Measurements from ENCODE around the gene PRKG1. TPM values are rescaled to one million over a fixed set of nuclear protein-coding genes. Genes with fewer than 3 reads are reported as not detected.
A peak's percentile ranks its signal among the peaks of the same experiment; 100 is the strongest.

PRKG1 gene
- polyA plus RNA-seq, 4 donors, result 0.45 to 7.4 (median 1.3) TPM

GRCh38 chr10:51072921-51073434 lies 1.3 kb upstream of the PRKG1 start:
- peak overlapping the region in 2 of 3 donors; percentile 58 to 84 for H3K27ac ChIP-seq (ENCODE audit: low read depth in 1 of 3, low read length in 2 of 3)
- no peak for FAIRE-seq
- 85% methylated on average over 5 of the region's 5 CpGs for WGBS, 3 donors
- DNase-seq, result no peak
- H3K9me3 ChIP-seq (ENCODE audit: control insufficient read depth in 2 of 2, insufficient read depth in 1 of 2, low read depth in 1 of 2, low read length in 1 of 2), result no peaks in the 10 kb centered on the region
- H3K4me1 ChIP-seq (ENCODE audit: control insufficient read depth in 3 of 3, insufficient read depth in 2 of 3, low read depth in 1 of 3, low read length in 2 of 3), result no peaks in the 10 kb centered on the region
- no peaks in the 10 kb centered on the region for H3K36me3 ChIP-seq (ENCODE audit: control insufficient read depth in 3 of 3, insufficient read depth in 2 of 3, low read depth in 1 of 3, low read length in 3 of 3)
- H3K4me3 ChIP-seq (ENCODE audit: low read depth in 1 of 3, low read length in 3 of 3), result peak overlapping the region in 1 of 3 donors; percentile 69
- peaks cover 0 to 33% (median 5%) of the 10 kb centered on the region in 3 donors for H3K27me3 ChIP-seq (ENCODE audit: control insufficient read depth in 3 of 3, insufficient read depth in 3 of 3, low read length in 3 of 3)

GRCh38 chr10:51073453-51074237 lies 642 bp upstream of the PRKG1 start:
- Histone ChIP-seq H3K27me3 (ENCODE audit: control insufficient read depth in 3 of 3, insufficient read depth in 3 of 3, low read length in 3 of 3) (peaks cover 0 to 33% (median 5%) of the 10 kb centered on the region in 3 donors), H3K9me3 (ENCODE audit: control insufficient read depth in 2 of 2, insufficient read depth in 1 of 2, low read depth in 1 of 2, low read length in 1 of 2) (no peaks in the 10 kb centered on the region), H3K4me3 (ENCODE audit: low read depth in 1 of 3, low read length in 3 of 3) (peak overlapping the region; percentile 38 to 69 (median 53)), H3K27ac (ENCODE audit: low read depth in 1 of 3, low read length in 2 of 3) (peak overlapping the region in 2 of 3 donors; percentile 58 to 84), H3K4me1 (ENCODE audit: control insufficient read depth in 3 of 3, insufficient read depth in 2 of 3, low read depth in 1 of 3, low read length in 2 of 3) (no peaks in the 10 kb centered on the region), H3K36me3 (ENCODE audit: control insufficient read depth in 3 of 3, insufficient read depth in 2 of 3, low read depth in 1 of 3, low read length in 3 of 3) (no peaks in the 10 kb centered on the region)
- WGBS, 3 donors, result 5 to 7% (median 5%) methylated on average over 49 to 50 of the region's 50 CpGs
- DNase-seq, result peak in 1 of 2 donors; percentile 37
- FAIRE-seq, result no peak

GRCh38 chr10:51075043-51075872 lies 971 bp downstream of the PRKG1 start:
- H3K27me3 ChIP-seq (ENCODE audit: control insufficient read depth in 3 of 3, insufficient read depth in 3 of 3, low read length in 3 of 3), result peaks cover 0 to 33% (median 5%) of the 10 kb centered on the region in 3 donors
- peak overlapping the region; percentile 51 to 69 (median 53) for H3K4me3 ChIP-seq (ENCODE audit: low read depth in 1 of 3, low read length in 3 of 3)
- H3K27ac ChIP-seq (ENCODE audit: low read depth in 1 of 3, low read length in 2 of 3), result peak overlapping the region in 2 of 3 donors; percentile 58 to 75
- FAIRE-seq (no peak), DNase-seq (no peak)
- H3K36me3 ChIP-seq (ENCODE audit: control insufficient read depth in 3 of 3, insufficient read depth in 2 of 3, low read depth in 1 of 3, low read length in 3 of 3), result no peaks in the 10 kb centered on the region
- no peaks in the 10 kb centered on the region for H3K4me1 ChIP-seq (ENCODE audit: control insufficient read depth in 3 of 3, insufficient read depth in 2 of 3, low read depth in 1 of 3, low read length in 2 of 3)
- H3K9me3 ChIP-seq (ENCODE audit: control insufficient read depth in 2 of 2, insufficient read depth in 1 of 2, low read depth in 1 of 2, low read length in 1 of 2), result no peaks in the 10 kb centered on the region
- WGBS, 3 donors, result 7 to 15% (median 11%) methylated on average over 18 of the region's 18 CpGs

GRCh38 chr10:51075873-51076229 lies 1.6 kb downstream of the PRKG1 start:
- 28 to 49% (median 44%) methylated on average over 6 of the region's 6 CpGs for WGBS, 3 donors
- Histone ChIP-seq H3K27me3 (ENCODE audit: control insufficient read depth in 3 of 3, insufficient read depth in 3 of 3, low read length in 3 of 3) (peaks cover 0 to 33% (median 5%) of the 10 kb centered on the region in 3 donors), H3K4me1 (ENCODE audit: control insufficient read depth in 3 of 3, insufficient read depth in 2 of 3, low read depth in 1 of 3, low read length in 2 of 3) (no peaks in the 10 kb centered on the region), H3K27ac (ENCODE audit: low read depth in 1 of 3, low read length in 2 of 3) (no peak overlapping the region), H3K9me3 (ENCODE audit: control insufficient read depth in 2 of 2, insufficient read depth in 1 of 2, low read depth in 1 of 2, low read length in 1 of 2) (no peaks in the 10 kb centered on the region), H3K36me3 (ENCODE audit: control insufficient read depth in 3 of 3, insufficient read depth in 2 of 3, low read depth in 1 of 3, low read length in 3 of 3) (no peaks in the 10 kb centered on the region), H3K4me3 (ENCODE audit: low read depth in 1 of 3, low read length in 3 of 3) (peak overlapping the region in 1 of 3 donors; percentile 69)
- no peak for DNase-seq
- no peak for FAIRE-seq

- no peak for DNase-seq
- Histone ChIP-seq H3K36me3 (ENCODE audit: control insufficient read depth in 3 of 3, insufficient read depth in 2 of 3, low read depth in 1 of 3, low read length in 3 of 3) (no peaks in the 10 kb centered on the region), H3K27me3 (ENCODE audit: control insufficient read depth in 3 of 3, insufficient read depth in 3 of 3, low read length in 3 of 3) (peaks cover 0 to 33% (median 5%) of the 10 kb centered on the region in 3 donors), H3K27ac (ENCODE audit: low read depth in 1 of 3, low read length in 2 of 3) (no peak overlapping the region), H3K4me1 (ENCODE audit: control insufficient read depth in 3 of 3, insufficient read depth in 2 of 3, low read depth in 1 of 3, low read length in 2 of 3) (no peaks in the 10 kb centered on the region), H3K9me3 (ENCODE audit: control insufficient read depth in 2 of 2, insufficient read depth in 1 of 2, low read depth in 1 of 2, low read length in 1 of 2) (no peaks in the 10 kb centered on the region), H3K4me3 (ENCODE audit: low read depth in 1 of 3, low read length in 3 of 3) (peak overlapping the region in 2 of 3 donors; percentile 18 to 69)
- FAIRE-seq, result no peak
- WGBS, 3 donors, result 55 to 75% (median 68%) methylated on average over 3 of the region's 3 CpGs
Measured at GRCh38 chr10:51076299-51076841, 2.1 kb downstream of the PRKG1 start.

- Histone ChIP-seq H3K9me3 (ENCODE audit: control insufficient read depth in 2 of 2, insufficient read depth in 1 of 2, low read depth in 1 of 2, low read length in 1 of 2) (no peaks in the 10 kb centered on the region), H3K4me1 (ENCODE audit: control insufficient read depth in 3 of 3, insufficient read depth in 2 of 3, low read depth in 1 of 3, low read length in 2 of 3) (no peaks in the 10 kb centered on the region), H3K27me3 (ENCODE audit: control insufficient read depth in 3 of 3, insufficient read depth in 3 of 3, low read length in 3 of 3) (peaks cover 0 to 31% (median 5%) of the 10 kb centered on the region in 3 donors), H3K36me3 (ENCODE audit: control insufficient read depth in 3 of 3, insufficient read depth in 2 of 3, low read depth in 1 of 3, low read length in 3 of 3) (no peaks in the 10 kb centered on the region), H3K4me3 (ENCODE audit: low read depth in 1 of 3, low read length in 3 of 3) (no peak overlapping the region), H3K27ac (ENCODE audit: low read depth in 1 of 3, low read length in 2 of 3) (no peak overlapping the region)
- DNase-seq (no peak), FAIRE-seq (no peak)
- 50 to 76% (median 65%) methylated on average over 3 of the region's 3 CpGs for WGBS, 3 donors
Measured at GRCh38 chr10:51077074-51077473, 2.8 kb downstream of the PRKG1 start.

GRCh38 chr10:51077507-51077906 lies 3.2 kb downstream of the PRKG1 start:
- H3K27me3 ChIP-seq (ENCODE audit: control insufficient read depth in 3 of 3, insufficient read depth in 3 of 3, low read length in 3 of 3), result peaks cover 0 to 31% (median 5%) of the 10 kb centered on the region in 3 donors
- no peaks in the 10 kb centered on the region for H3K9me3 ChIP-seq (ENCODE audit: control insufficient read depth in 2 of 2, insufficient read depth in 1 of 2, low read depth in 1 of 2, low read length in 1 of 2)
- no peak overlapping the region for H3K4me3 ChIP-seq (ENCODE audit: low read depth in 1 of 3, low read length in 3 of 3)
- DNase-seq, result no peak
- FAIRE-seq, result no peak
- H3K36me3 ChIP-seq (ENCODE audit: control insufficient read depth in 3 of 3, insufficient read depth in 2 of 3, low read depth in 1 of 3, low read length in 3 of 3), result no peaks in the 10 kb centered on the region
- no peaks in the 10 kb centered on the region for H3K4me1 ChIP-seq (ENCODE audit: control insufficient read depth in 3 of 3, insufficient read depth in 2 of 3, low read depth in 1 of 3, low read length in 2 of 3)
- no peak overlapping the region for H3K27ac ChIP-seq (ENCODE audit: low read depth in 1 of 3, low read length in 2 of 3)

- peaks cover 0 to 19% (median 0%) of the 10 kb centered on the region in 3 donors for H3K27me3 ChIP-seq (ENCODE audit: control insufficient read depth in 3 of 3, insufficient read depth in 3 of 3, low read length in 3 of 3)
- FAIRE-seq (no peak), DNase-seq (no peak)
- peak overlapping the region in 1 of 3 donors; percentile 19 for H3K27ac ChIP-seq (ENCODE audit: low read depth in 1 of 3, low read length in 2 of 3)
- H3K9me3 ChIP-seq (ENCODE audit: control insufficient read depth in 2 of 2, insufficient read depth in 1 of 2, low read depth in 1 of 2, low read length in 1 of 2), result no peaks in the 10 kb centered on the region
- no peaks in the 10 kb centered on the region for H3K36me3 ChIP-seq (ENCODE audit: control insufficient read depth in 3 of 3, insufficient read depth in 2 of 3, low read depth in 1 of 3, low read length in 3 of 3)
- H3K4me1 ChIP-seq (ENCODE audit: control insufficient read depth in 3 of 3, insufficient read depth in 2 of 3, low read depth in 1 of 3, low read length in 2 of 3), result peaks cover 0 to 9% (median 0%) of the 10 kb centered on the region in 3 donors
- WGBS, 3 donors, result 77 to 97% (median 80%) methylated on average over 1 of the region's 1 CpG
- H3K4me3 ChIP-seq (ENCODE audit: low read depth in 1 of 3, low read length in 3 of 3), result no peak overlapping the region
Measured at GRCh38 chr10:51079331-51079730, 5.0 kb downstream of the PRKG1 start.
